Superior temporal gyrus (tissue), 1 donor: Measurements from ENCODE around the gene ADO.

Experiments used
- DNase-seq: peaks from one replicate; pipeline ENCODE4 v3.0.0-alpha.2; 2016; ENCODE audit errors: extremely low spot score

ADO gene

GRCh38 chr10:62817766-62818425 lies 13.4 kb downstream of the ADO start:
- peak; percentile 67 for DNase-seq

GRCh38 chr10:62818426-62819011 lies 14.0 kb downstream of the ADO start:
- DNase-seq, result no peak

GRCh38 chr10:62819141-62819920 lies 14.8 kb downstream of the ADO start:
- no peak for DNase-seq

GRCh38 chr10:62820586-62820985 lies 16.1 kb downstream of the ADO start:
- no peak for DNase-seq

- DNase-seq, result no peak
Measured at GRCh38 chr10:62826273-62826672, 21.8 kb downstream of the ADO start.

GRCh38 chr10:62829622-62830021 lies 25.1 kb downstream of the ADO start:
- no peak for DNase-seq

- DNase-seq, result no peak
Measured at GRCh38 chr10:62830679-62831078, 26.2 kb downstream of the ADO start.

GRCh38 chr10:62831346-62831745 lies 26.8 kb downstream of the ADO start:
- no peak for DNase-seq

GRCh38 chr10:62839590-62839989 lies 35.1 kb downstream of the ADO start:
- DNase-seq, result no peak

- DNase-seq, result no peak
Measured at GRCh38 chr10:62842983-62843382, 38.5 kb downstream of the ADO start.

GRCh38 chr10:62843600-62843999 lies 39.1 kb downstream of the ADO start:
- no peak for DNase-seq

GRCh38 chr10:62844280-62845011 lies 39.9 kb downstream of the ADO start:
- no peak for DNase-seq

- no peak for DNase-seq
Measured at GRCh38 chr10:62847433-62847832, 42.9 kb downstream of the ADO start.

GRCh38 chr10:62850646-62851045 lies 46.1 kb downstream of the ADO start:
- DNase-seq, result no peak

- no peak for DNase-seq
Measured at GRCh38 chr10:62851442-62851841, 46.9 kb downstream of the ADO start.

- DNase-seq, result no peak
Measured at GRCh38 chr10:62852961-62853702, 48.6 kb downstream of the ADO start.

- DNase-seq, result no peak
Measured at GRCh38 chr10:62853710-62854109, 49.2 kb downstream of the ADO start.

GRCh38 chr10:62856021-62856420 lies 51.5 kb downstream of the ADO start:
- DNase-seq, result no peak
